ENCODE measurements around the gene HYDIN.

DNA sequence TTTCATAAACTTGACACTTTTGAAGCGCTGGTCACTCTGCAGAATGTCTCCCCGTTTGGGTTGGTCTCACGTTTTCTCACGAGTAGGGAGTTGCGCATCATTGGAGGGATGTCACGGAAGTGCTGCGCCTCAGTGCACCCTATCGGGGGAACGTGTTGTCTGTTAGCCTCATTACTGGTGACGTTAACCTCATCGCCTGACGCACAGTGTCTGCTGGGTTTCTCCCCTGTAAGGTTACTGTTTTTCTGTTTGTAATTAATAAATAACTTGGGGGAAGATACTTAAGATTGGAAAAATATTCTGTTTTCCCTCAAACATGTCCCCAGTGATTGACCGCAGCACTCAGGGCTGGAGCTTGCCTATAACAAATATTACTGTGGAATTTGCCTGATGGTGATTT, 456.3 kb downstream of the HYDIN start:
- TF ChIP-seq CTCF (IDR thresholded peaks at IDR 0.05) (no peak), POLR2AphosphoS5 (IDR thresholded peaks at IDR 0.05) (no peak)

Measured in gastroesophageal sphincter (tissue), 3 donors.